Left lobe of liver (tissue), 2 donors: ENCODE data around the gene PEX26. TPM values are rescaled to one million over a fixed set of nuclear protein-coding genes. Genes with fewer than 3 reads are reported as not detected.
"Not testable (repeated sequence)": the region's sequence is repeated elsewhere in the genome, so short reads cannot be mapped to it uniquely, and the experiment has no call there.

Source experiments
- ATAC-seq: fragments of 200-7000 bp; cut with Tn5 transposase; one replicate; pipeline ENCODE4 v1.9.1; 2020; ENCODE audit warnings: mild to moderate bottlenecking, moderate library complexity
- DNase-seq: peaks from one replicate; pipeline ENCODE4 v3.0.0-alpha.2; 2020; ENCODE audit warnings: low spot score
- total RNA-seq: library from RNA; stranded (reverse); gene quantifications from one replicate; pipeline ENCODE4 v1.2.1, GENCODE V29; 2021
- donor health status: DM: no; HTN: no; CAD: no; lungs with moderate emphysema.
- donor health status: DM: no; HTN: yes; CAD: no.

Gene PEX26
- 26.2 TPM for total RNA-seq

DNA sequence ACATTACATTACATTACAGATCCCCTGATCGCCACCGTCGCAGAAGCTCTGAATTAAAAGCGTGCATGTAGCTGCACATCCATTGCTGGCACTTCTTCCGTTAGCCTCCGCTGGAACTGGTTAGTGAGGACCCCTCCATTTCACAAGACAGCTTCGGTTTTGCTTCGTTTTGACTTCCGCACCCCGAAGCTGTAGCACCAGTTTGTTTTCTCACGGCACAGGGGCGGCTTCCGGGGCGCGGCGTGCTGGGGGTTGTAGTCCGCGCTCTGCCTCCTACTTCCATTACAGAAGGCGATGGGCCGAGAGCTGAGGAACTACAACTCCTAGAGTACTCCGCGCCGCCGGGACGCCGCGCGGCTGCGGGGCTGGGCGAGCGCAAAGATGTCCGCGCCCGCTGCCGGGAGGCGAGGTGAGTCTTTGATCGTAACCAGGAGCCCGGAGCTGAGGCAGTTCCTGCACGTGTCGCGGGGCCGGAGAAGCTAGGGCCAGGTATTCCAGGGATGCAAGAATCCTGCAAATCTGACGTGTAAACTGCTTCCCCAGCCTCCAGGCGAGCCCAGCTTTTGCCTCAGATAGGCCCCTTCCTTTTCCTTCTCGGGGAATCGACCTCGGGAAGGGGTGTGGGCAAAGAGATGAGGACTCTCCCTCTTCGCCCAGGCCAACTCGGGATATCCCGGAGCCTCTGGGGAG is at the start of gene PEX26:
Gene PEX26 (plus strand): TSS at position 352 of the 690 bp plus-strand sequence. CDS start 387 bp downstream, outside the sequence.
- ATAC-seq: peak; percentile 93
- DNase-seq: peak; percentile 95

DNA sequence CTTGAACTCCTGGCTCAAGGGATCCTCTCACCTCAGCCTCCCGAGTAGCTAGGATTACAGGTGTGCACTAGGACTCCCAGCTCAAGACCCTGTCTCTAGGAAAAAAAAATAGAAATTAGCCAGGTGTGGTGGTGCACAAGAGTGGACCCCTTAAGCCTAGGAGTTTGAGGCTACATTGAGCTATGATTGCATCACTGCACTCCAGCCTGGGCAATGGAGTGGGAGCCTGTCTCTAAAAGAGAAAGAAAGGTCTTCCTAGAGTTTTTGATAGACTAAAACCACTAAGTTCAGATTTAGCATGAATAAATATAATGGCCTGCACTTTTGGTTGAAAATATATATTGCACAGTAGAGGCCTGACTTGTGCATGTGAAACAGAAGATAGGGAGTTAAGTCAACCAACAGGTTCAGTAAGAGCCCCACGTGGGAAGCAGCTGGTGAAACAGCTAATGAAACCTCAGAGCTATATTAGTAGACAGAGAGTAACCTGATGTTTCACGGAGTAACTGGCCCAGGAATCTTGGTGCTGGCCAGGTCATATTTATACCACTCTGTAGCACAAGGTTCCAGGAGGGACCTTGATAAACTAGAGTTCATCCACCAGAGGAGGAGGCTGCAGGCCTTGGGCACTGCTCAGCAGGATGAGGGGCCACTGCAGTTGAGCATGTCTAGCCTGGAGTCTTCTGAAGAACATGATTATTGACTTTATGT is 48.8 kb upstream of the PEX26 start:
- ATAC-seq (no peak), DNase-seq (no peak)

DNA sequence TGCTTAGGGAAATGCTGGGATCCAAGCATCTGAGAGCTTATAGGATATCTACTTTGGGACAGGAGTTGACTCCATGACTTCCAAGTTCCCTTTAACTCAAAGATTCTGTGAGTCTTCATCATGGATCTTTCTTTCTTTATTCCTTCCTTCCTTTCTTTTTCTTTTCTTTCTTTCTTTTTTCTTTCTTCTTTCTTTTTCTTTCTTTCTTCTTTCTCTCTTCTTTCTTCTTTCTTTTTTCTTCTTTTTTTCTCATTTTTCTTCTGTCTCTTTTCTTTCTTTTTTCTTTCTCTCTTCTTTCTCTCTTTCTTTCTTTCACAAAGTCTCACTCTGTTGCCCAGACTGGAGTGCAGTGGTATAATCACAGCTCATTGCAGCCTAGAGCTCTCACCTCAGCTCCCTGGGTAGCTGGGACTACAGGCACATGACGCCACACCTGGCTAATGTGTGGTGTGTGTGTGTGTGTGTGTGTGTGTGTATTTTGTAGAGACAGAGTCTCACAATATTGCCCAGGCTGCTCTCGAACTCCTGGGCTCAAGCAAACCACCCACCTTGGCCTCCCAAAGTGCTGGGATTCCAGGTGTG is 48.0 kb upstream of the PEX26 start:
- no peak for DNase-seq
- ATAC-seq: no peak

DNA sequence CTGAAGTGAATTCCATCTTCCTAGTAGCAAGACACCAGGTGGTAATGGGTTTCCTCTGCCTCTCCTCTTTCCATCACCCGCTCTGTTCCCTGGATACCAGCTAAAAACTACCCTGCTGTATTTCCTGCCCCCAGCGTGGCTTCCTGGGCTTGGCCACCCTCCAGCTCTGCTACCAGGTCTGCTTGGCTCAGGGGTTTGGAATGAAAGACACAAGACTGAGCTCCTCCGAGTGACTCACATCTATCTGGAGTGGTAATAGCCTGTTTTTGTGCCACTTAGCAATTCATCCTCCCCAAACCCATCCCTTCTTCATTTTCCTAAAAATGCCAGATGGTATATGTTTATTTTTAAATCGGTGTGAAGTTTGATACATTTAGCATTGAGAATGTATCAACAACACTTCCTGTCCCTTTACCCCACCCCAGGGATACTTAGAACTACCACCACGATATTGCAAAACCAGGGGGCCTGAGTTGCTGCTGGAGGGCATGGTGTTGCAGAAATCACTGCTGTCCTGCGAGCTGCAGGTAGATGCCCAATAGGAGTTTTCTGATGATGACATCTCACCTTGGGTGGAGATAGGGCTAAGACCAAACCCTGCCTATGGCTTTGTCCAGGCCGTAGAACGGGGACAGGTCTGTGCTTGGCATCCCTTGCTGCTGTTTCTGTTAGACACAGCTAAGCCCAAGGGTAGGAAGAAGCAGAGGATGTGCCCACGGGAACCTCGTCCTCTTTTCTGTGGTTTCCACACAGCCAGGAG is 45.9 kb upstream of the PEX26 start:
- DNase-seq: no peak
- ATAC-seq: no peak

DNA sequence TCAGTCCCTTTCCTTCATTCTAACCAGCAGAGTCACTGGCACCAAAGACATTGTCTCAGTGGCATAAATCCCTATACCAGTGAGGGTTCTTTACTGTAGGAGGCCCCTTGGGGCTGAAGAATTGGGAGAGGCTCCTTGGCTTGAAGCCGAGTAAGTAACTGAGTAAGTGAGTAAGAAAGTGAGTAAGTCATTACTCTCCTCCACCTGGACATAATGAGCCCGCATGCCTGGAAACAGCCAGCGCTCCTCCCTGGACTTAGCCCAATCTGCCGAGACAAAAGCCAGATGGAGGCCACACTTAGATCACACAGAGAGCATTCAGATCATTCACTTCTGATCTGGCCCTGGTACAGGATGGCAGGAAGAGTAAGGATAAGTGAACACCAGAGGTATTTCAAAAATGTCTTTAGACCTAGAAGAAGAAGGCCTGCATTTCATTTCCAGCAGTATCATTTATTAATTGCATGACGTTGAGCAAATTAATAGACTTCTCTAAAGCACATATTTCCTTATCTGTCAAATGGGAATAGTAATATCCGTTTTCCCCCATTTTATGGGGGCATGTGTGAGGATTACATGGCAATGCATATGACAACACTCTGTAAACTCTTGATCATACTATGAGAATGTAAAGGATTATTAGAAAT is 45.2 kb upstream of the PEX26 start:
- DNase-seq (no peak), ATAC-seq (no peak)

DNA sequence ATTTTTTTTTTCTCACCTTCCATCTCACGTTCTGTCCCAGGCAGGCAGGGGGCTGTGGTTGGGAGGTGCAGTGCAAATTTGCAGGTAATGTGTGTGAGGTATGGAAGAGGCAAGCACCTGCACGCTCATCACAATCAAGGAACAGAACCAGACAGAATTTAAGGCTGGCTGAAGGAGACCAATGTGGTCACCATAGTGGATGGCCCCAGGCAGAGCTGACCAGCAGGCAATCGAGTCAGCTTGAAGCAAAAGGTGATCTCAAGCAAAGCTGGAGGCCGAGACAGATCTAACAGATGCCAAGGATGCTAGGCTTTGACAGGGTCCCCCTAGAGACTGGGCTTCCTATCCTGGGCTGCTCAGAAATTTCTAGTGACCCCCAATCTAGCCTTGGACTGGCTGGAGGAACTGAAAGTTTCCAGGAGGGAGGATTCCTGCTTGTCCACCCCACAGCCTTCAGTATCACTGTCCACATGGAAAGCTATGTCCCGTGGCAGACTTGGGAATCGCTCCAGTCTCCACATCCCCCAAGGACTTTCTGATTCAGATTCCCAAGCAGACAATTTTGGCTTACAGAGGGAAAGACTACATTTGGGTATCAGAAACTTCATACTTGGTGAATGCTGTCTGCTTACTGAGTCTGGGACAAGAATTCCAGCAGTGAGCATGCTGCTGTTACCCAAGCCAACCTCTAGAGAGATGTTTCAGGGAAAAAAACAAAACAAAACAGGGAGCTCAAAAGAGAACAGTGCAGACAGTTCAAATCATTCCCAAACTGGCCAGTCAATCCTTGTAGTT is 44.4 kb upstream of the PEX26 start:
- ATAC-seq (no peak), DNase-seq (no peak)

DNA sequence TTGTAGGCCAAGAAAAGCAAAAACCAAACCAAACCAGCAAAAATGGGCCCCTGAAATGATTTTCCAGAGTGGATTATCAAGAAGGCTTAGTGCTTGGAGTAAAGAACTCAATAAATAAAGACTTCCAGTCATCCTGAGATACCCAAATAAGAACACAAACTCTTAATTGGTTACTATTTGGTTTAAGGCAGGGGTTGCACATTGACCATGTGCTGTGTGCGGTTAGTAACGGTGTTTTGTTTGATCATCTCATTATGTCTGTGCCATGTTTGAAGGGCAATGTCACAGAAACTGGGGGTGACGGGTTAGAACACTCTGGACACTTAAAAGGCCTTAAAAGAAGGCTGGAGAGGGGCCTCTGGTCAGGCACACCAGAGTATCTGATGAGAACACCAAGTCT is 43.7 kb upstream of the PEX26 start:
- DNase-seq (no peak), ATAC-seq (no peak)

DNA sequence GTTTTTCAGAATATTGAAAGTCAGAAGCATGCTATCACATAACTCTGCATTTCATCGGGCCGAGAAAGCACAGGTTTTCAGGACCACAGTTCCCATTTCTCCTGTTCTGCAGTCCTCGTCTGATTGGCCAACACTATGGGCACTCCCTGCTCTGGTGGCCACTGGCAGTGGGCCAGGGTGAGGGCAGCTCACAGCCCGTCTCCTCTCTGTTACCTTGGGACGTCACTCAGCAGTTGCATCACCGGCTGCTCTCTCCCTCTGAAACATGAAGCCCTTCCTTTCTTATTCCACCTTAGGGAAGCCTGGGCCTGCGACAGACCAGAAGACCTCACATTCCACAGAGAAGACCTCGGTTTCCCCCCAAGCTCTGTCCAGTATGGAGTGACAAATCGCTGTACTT is 42.0 kb upstream of the PEX26 start:
- ATAC-seq (peak; percentile 91), DNase-seq (peak; percentile 87)

DNA sequence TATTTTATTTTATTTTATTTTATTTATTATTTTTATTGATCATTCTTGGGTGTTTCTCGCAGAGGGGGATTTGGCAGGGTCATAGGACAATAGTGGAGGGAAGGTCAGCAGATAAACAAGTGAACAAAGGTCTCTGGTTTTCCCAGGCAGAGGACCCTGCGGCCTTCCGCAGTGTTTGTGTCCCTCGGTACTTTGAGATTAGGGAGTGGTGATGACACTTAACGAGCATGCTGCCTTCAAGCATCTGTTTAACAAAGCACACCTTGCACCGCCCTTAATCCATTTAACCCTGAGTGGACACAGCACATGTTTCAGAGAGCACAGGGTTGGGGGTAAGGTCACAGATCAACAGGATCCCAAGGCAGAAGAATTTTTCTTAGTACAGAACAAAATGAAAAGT is 36.9 kb upstream of the PEX26 start:
- ATAC-seq, DNase-seq: not testable (repeated sequence)

DNA sequence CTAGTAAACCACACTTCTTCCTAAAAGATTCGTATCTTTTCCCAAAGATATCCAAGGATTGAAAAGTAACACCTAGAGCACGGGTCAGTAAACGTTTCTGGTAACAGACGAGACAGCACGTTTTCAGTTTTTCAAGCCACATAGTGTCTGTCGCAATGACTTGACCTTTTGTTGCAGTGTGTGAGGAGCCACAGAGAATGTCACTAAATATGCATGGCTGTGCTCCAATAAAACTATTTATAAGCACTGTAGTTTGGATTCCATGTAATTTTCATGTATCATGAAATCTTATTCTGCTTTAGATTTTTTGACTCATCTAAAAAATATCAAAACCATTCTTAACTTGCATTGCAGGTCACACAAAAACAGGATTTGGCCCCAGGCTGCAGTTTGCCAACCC is 35.1 kb upstream of the PEX26 start:
- DNase-seq (peak; percentile 57), ATAC-seq (peak; percentile 67)

DNA sequence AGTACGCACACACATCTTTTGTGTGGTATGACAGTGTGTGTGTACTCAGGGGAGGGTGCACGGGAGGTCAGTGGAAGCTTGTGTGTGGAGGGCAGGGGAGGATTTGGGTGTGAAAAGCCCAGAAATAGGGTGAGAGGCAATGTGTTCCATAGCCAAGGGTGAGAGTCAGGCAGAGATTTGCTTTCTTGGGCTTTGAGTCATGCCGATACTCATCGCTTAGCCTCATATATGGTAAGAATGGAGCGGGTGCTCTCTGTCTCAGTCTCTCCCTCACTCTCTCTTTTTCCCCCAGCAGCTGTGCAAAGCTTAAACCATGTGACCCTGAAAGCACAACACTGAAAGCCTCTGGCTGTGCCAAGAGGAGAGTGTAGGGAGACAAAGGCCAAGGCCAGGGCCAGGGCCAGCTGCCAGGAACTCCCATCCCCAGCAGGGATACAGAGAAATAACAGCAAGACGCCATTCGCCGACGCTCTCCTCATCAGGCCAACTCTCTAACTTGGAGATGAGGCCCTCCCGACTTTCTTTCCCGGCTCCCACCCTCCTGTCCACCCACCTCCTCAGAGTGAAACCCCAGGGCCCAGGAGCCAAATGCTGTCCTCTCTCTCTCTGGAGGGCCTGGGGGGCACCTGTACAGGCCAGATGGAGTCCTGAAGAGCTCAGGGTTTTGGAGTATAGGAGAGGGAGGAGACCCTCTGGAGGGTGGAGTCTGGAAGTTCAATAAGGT is 33.1 kb upstream of the PEX26 start:
- ATAC-seq (peak; percentile 89), DNase-seq (peak; percentile 92)

DNA sequence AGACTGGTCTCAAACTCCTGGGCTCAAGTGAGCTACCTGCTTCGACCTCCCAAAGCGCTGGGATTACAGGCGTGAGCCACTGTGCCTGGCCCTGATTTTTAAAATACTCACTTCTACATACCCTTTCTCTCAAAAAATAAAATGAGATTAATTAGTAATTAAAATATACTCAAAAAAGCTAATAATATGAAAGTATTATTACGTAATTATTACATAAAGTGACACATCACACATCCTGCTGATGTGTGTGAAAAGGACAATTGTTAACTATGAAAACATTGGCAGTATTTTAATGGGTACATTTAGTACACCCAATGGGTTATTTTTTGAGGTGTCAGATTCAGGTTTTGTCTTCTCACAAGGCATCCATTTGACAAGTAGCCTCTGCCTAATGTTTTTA is 32.0 kb upstream of the PEX26 start:
- DNase-seq: no peak
- ATAC-seq: no peak

DNA sequence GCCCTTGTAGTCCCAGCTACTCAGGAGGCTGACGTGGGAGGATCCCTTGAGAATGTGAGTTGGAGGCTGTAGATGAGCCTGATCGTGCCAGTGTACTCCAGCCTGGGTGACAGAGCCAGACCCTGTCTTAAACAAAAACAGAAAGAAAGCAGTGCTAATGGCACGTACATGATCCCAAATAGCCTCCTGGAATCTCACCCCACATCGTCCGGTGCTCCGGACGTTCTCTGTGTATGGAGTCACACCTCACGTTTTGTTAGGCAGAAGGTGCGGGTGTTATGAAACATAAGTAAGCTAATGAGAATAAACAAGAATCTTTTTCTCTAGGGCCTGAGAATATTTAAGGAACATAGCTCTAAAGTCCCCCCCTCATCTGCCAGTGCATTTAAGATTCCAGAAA is 29.7 kb upstream of the PEX26 start:
- no peak for DNase-seq
- no peak for ATAC-seq

DNA sequence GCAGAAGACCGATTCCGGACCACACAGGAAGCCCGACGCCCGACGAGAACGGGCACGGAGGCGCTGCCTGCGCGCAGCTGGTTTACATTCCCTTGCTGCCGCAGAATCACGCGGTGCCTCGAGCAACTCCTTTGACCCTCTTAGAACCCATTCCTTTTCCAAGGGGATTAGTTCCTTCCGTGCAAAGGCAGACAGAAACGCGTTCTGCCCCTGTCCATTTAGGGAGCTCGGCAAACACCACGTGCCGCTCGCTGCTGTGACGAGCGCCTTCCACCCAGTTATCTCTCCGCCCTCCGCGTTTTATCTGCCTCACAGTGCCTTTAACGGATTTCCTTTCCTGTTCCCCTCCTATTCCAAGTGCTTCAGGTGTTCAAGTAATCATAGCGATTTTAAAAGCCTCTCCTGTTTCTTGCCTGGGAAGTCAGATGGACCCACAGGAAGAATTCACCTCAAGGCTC is 29.3 kb upstream of the PEX26 start:
- DNase-seq: no peak
- no peak for ATAC-seq

DNA sequence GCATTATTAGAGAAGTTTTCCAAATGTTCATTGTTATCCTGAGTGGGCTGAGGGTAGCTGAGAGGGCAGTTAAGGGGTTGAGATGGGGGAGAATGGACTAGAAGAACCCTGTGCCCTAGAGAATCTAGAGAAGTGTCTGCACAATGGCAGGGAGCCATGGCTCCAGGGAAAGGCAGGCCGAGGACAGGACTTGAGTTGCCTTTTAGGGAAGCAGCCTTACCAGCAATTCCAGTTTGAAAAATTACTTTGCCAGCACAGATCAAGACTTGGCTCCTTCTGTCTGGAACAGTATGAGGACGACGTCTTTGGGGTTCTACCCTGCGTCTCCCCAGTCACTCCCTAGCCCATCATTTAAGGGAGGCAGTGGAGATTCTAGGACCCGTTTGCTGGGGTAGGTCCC is 27.7 kb upstream of the PEX26 start:
- ATAC-seq (no peak), DNase-seq (no peak)

DNA sequence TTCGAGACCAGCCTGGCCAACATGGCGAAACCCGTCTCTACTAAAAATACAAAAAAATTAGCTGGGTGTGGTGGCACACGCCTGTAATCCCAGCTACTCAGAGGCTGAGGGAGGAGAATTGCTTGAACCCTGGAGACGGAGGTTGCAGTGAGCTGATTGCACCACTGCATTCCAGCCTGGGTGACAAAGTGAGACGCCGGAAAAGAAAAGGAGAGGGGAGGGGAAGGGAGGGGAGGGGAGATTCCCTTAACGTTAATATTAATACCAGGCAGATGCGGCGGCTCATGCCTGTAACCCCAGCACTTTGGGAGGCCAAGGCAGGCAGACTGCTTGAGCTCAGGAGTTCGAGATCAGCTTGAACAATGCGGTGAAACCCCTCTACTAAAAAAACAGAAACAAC is 26.7 kb upstream of the PEX26 start:
- ATAC-seq, DNase-seq: not testable (repeated sequence)

DNA sequence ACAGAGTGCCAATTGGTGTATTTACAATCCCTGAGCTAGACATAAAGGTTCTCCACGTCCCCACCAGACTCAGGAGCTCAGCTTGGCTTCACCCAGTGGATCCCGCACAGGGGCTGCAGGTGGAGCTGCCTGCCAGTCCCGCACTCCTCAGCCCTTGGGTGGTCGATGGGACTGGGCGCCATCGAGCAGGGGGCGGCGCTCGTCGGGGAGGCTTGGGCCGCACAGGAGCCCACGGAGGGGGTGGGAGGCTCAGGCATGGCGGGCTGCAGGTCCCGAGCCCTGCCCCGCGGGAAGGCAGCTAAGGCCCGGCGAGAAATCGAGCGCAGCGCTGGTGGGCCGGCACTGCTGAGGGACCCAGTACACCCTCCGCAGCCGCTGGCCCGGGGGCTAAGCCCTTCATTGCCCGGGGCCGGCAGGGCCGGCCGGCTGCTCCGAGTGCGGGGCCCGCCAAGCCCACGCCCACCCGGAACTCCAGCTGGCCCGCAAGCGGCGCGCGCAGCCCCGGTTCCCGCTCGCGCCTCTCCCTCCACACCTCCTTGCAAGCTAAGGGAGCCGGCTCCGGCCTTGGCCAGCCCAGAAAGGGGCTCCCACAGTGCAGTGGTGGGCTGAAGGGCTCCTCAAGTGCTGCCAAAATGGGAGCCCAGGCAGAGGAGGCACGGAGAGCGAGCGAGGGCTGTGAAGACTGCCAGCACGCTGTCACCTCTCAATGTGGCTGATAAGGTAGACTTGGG is 24.4 kb upstream of the PEX26 start:
- not testable (repeated sequence) for DNase-seq, ATAC-seq

DNA sequence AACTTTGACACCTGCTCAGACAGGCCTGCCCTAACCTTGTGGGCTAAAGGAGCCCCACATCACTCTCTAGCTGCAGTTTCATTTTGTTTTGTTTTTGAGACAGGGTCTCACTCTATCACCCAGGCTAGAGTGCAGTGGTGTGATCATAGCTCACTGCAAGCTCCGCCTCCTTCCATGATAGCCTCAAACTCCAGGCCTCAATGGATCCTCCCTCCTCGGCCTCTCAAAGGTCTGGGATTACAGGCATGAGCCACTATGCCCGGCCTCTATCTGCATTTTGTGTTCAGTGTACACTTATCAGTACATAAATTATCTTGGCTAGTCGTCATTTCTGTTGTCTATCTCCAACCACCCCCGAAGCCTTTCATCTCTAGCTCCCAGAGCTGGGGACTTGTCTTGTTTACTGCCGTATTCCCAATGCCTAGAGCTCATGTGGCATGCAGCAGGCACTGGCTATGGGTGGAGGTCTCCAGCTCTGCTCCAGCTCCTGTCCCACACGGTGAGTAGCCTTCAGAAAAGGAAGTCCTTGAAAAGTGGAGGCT is 22.1 kb upstream of the PEX26 start:
- ATAC-seq (no peak), DNase-seq (no peak)
